GM13976 (cell line): ENCODE measurements around the gene ASF1B.
A peak's percentile ranks its signal among the peaks of the same experiment; 100 is the strongest.

Experiments used
- DNase-seq: peaks from one replicate; pipeline ENCODE4 v3.0.0; 2012; ENCODE audit warnings: low spot score
- in situ Hi-C: fragments of 300-500 bp; cut with MboI; formaldehyde crosslinking; loops from one replicate; pipeline ENCODE4 v1.12.0; 2022; ENCODE audit warnings: low sequenced_read_pairs, mixed read lengths, inconsistent platforms; ENCODE audit not compliant: unreplicated experiment
- TF ChIP-seq, protein P1 (sequence below): IDR thresholded peaks from 2 replicates; pipeline ENCODE4 v1.5.1; 2012; ENCODE audit warnings: borderline replicate concordance, mild to moderate bottlenecking; ENCODE audit not compliant: insufficient read depth; ENCODE audit errors: extremely low read depth, missing control alignments, control extremely low read depth

ASF1B gene

DNA sequence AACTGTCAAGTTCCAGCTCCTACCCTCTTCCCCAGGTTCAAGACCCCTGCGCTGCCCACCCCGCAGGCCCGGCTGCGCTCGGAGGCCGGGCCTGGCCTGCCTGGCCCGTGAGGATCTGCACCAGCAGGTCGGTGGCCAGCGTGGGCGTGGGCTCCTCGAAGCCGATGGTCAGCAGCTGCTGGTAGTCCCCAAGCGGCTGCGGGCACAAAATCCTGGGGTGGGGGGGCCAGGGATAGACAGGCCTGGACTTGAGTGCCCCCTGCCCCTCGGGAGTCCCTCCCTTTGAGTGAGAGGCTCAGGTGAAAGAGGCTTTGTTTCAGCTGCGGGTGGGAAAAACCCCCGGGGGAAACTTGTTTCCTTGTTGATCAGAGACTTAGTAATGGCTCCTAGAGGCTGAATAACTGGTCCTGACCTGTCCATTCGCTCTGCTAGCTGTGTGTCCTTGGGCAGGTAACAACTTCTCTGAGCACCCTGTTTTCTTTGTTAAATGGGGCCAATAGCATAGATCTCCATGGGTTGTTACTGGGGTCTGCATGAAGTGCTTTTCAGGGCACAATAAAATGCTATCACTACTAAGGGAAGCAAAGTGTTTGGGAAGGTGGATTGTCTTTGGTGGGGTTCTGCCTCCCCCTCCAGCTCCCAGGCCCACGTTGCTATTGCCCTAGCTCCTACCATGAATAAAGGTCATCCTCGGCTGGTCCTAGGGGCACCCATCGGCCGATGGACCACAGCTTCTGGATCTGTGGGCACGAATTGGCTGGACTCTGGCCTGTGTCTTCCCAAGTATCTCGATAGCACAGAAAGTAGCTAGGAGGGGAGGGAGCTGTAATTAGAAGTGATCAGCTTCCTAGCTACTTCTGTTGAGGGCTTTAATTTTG is 54.4 kb downstream of the ASF1B start:
- TF ChIP-seq, protein P1, sequence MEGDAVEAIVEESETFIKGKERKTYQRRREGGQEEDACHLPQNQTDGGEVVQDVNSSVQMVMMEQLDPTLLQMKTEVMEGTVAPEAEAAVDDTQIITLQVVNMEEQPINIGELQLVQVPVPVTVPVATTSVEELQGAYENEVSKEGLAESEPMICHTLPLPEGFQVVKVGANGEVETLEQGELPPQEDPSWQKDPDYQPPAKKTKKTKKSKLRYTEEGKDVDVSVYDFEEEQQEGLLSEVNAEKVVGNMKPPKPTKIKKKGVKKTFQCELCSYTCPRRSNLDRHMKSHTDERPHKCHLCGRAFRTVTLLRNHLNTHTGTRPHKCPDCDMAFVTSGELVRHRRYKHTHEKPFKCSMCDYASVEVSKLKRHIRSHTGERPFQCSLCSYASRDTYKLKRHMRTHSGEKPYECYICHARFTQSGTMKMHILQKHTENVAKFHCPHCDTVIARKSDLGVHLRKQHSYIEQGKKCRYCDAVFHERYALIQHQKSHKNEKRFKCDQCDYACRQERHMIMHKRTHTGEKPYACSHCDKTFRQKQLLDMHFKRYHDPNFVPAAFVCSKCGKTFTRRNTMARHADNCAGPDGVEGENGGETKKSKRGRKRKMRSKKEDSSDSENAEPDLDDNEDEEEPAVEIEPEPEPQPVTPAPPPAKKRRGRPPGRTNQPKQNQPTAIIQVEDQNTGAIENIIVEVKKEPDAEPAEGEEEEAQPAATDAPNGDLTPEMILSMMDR = no peak
- DNase-seq = peak; percentile 66
- in situ Hi-C loops = no loop called here

DNA sequence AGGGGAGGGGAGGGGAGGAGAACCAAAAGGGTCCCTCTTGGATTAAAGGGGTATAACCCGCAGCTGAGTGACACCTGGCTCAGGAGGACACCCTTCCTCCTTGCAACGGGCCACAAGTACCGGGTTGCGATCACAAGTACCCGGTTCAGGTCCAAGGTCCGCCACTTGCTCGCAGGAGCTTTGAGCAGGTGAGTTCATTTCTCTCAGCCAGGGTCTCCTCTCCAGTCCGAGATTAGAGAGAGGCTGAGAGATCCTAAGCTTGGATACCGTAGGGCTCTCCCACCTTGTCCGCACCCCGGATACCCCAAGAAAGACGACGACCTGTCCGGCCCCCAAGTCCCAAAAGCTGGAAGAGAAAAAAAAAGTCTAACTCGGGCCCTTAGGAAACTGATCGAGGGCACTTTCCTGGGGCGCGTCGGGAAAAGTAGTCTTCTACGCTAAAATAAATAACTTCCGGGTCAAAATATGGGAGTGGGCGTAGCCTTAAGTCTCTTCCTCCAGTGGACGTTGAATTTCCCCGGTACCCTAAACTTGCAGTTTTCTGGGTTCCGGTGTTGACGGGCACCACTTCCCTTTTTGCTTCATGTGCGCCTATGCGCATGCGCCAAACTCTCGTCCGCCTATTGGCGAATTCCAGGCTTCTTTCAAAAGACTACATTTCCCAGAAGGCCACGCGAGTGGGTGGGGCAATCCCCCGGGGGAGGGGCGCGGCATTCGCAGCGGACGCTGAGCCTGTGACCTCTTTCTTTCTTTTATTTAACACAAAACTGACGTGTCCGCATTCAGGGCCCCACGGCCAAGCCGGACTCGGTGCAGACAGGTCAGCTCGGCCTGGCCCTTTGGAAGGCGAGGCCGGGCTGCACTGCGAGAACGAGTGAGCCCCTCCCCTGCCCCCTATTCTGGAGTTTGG is 55.2 kb downstream of the ASF1B start:
- peak; percentile 98 for DNase-seq
- in situ Hi-C loops = no loop called here
- TF ChIP-seq, protein P1 = no peak

DNA sequence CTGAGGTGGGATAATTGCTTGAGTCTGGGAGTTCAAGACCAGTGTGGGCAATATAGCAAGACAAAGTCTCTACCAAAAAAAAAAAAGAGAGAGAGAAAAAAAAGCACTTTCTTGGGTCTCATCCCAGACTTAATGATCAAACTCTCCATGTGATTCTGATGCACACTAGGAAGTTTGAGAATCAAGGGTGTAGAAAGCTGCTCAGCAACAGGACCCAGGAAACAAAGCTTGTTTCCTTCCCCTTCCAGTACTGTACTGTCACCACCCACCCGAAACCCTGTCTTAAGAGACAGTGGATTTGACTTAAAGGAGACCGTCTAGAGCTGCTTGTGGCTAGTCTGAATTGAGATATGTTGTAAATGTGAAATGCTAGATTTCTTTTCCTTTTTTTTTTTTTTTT is 58.0 kb downstream of the ASF1B start:
- DNase-seq = no peak
- in situ Hi-C loops = no loop called here

GRCh38 chr19:14073925-14074838 is 62.2 kb downstream of the ASF1B start:
- no peak for DNase-seq
- TF ChIP-seq, protein P1 = no peak
- in situ Hi-C loops = loop anchor here (5.0 to 25.0 kb wide), 2 partner anchors 192 to 462 kb away; no protein-coding TSS in a partner anchor

More for the DNA sequence above, 58.0 kb downstream of the ASF1B start:
- TF ChIP-seq, protein P1 = no peak

GRCh38 chr19:14073261-14073924 is 63.0 kb downstream of the ASF1B start:
- TF ChIP-seq, protein P1 = peak; percentile 93
- in situ Hi-C loops = loop anchor here (5.0 to 25.0 kb wide), 2 partner anchors 191 to 461 kb away; no protein-coding TSS in a partner anchor
- peak; percentile 86 for DNase-seq
